WTC11 (cell line): ENCODE data around the gene TMEM98. TPM values are rescaled to one million over a fixed set of nuclear protein-coding genes. Genes with fewer than 3 reads are reported as not detected.

Experiments used
- ATAC-seq: fragments of 200-7000 bp; cut with Tn5 transposase; 2 replicates; pipeline ENCODE4 v1.10.0; 2021; ENCODE audit warnings: mild to moderate bottlenecking, moderate library complexity
- CTCF ChIA-PET: fragments of 300-600 bp; sonication (Branson Sonifier 250); formaldehyde crosslinking; loops from one replicate; lab custom pipeline; 2021; ENCODE audit warnings: antibody characterized with exemption; lab: Charles Lee
- POLR2A ChIA-PET: fragments of 350-600 bp; sonication (Branson Sonifier 250); formaldehyde crosslinking; loops from one replicate; lab custom pipeline; 2021; ENCODE audit warnings: antibody characterized with exemption; lab: Charles Lee
- DNase-seq: peaks from one replicate; pipeline ENCODE4 v3.0.0; 2021; ENCODE audit warnings: low spot score
- H3K27ac Mint-ChIP-seq: 2 replicates; pipeline ENCODE4 v1.8.0; 2021; ENCODE audit warnings: mixed read lengths
- H3K27me3 Mint-ChIP-seq: 2 replicates; pipeline ENCODE4 v1.8.0; 2021; ENCODE audit warnings: low read depth, mild to moderate bottlenecking, moderate library complexity, mixed read lengths
- H3K36me3 Mint-ChIP-seq: 2 replicates; pipeline ENCODE4 v1.8.0; 2021; ENCODE audit warnings: mixed read lengths
- H3K4me1 Mint-ChIP-seq: 2 replicates; pipeline ENCODE4 v1.8.0; 2022; ENCODE audit warnings: mixed read lengths
- H3K4me3 Mint-ChIP-seq: 2 replicates; pipeline ENCODE4 v1.8.0; 2021; ENCODE audit warnings: mild to moderate bottlenecking, moderate library complexity, mixed read lengths
- H3K9me3 Mint-ChIP-seq: 2 replicates; pipeline ENCODE4 v1.8.0; 2021; ENCODE audit warnings: mixed read lengths
- CBFB ChIP-seq: sonication (generic); formaldehyde crosslinking; IDR thresholded peaks from 2 replicates; pipeline ENCODE4 v1.8.1; 2022; ENCODE audit warnings: mild to moderate bottlenecking, low read depth, missing genetic modification reagents
- CREM ChIP-seq: sonication (generic); formaldehyde crosslinking; IDR thresholded peaks from 2 replicates; pipeline ENCODE4 v1.8.1; 2022; ENCODE audit warnings: mild to moderate bottlenecking, missing genetic modification reagents, moderate library complexity
- GABPB1 ChIP-seq: sonication (generic); formaldehyde crosslinking; IDR thresholded peaks from 2 replicates; pipeline ENCODE4 v1.8.1; 2023; ENCODE audit warnings: mild to moderate bottlenecking, missing genetic modification reagents
- MXD4 ChIP-seq: fragments of 250-450 bp; sonication (Bioruptor Pico); IDR thresholded peaks from 2 replicates; pipeline ENCODE4 v1.8.0; 2021; ENCODE audit warnings: mild to moderate bottlenecking, moderate library complexity, borderline replicate concordance
- MYBL2 ChIP-seq: sonication (generic); formaldehyde crosslinking; IDR thresholded peaks from 2 replicates; pipeline ENCODE4 v1.8.1; 2023; ENCODE audit warnings: mild to moderate bottlenecking, moderate library complexity, missing genetic modification reagents
- OVOL2 ChIP-seq: fragments of 250-450 bp; sonication (Bioruptor Pico); IDR thresholded peaks from 2 replicates; pipeline ENCODE4 v1.9.0; 2021; ENCODE audit warnings: mild to moderate bottlenecking, borderline replicate concordance
- PRRX2 ChIP-seq: fragments of 250-450 bp; sonication (Bioruptor Pico); IDR thresholded peaks from 2 replicates; pipeline ENCODE4 v1.8.0; 2021; ENCODE audit warnings: mild to moderate bottlenecking
- TEAD1 ChIP-seq: sonication (generic); formaldehyde crosslinking; IDR thresholded peaks from 2 replicates; pipeline ENCODE4 v1.8.0; 2022; ENCODE audit warnings: mild to moderate bottlenecking, missing genetic modification reagents
- ZNF121 ChIP-seq: sonication (generic); formaldehyde crosslinking; IDR thresholded peaks from 2 replicates; pipeline ENCODE4 v1.8.0; 2023; ENCODE audit warnings: missing genetic modification reagents
- ZNF263 ChIP-seq: sonication (generic); formaldehyde crosslinking; IDR thresholded peaks from 2 replicates; pipeline ENCODE4 v1.8.1; 2022; ENCODE audit warnings: low read depth, mild to moderate bottlenecking, moderate library complexity, missing genetic modification reagents
- ZNF416 ChIP-seq: fragments of 250-450 bp; sonication (Bioruptor Pico); IDR thresholded peaks from 2 replicates; pipeline ENCODE4 v1.9.0; 2021; ENCODE audit warnings: mild to moderate bottlenecking, inconsistent platforms
- ZNF423 ChIP-seq: fragments of 250-450 bp; sonication (Bioruptor Pico); IDR thresholded peaks from 2 replicates; pipeline ENCODE4 v2.1.2; 2022; ENCODE audit warnings: mild to moderate bottlenecking, moderate library complexity
- ZNF671 ChIP-seq: fragments of 250-450 bp; sonication (Bioruptor Pico); IDR thresholded peaks from 2 replicates; pipeline ENCODE4 v1.8.0; 2021; ENCODE audit warnings: mild to moderate bottlenecking
- total RNA-seq: library from RNA; stranded (reverse); gene quantifications from 3 replicates; pipeline ENCODE4 v1.2.3, GENCODE V29; 2021
- TF ChIP-seq, protein P1 (sequence below): sonication (generic); formaldehyde crosslinking; IDR thresholded peaks from 2 replicates; pipeline ENCODE4 v1.8.1; 2023; ENCODE audit warnings: mild to moderate bottlenecking, moderate library complexity, missing genetic modification reagents
- TF ChIP-seq, protein P2 (sequence below): sonication (generic); formaldehyde crosslinking; IDR thresholded peaks from 2 replicates; pipeline ENCODE4 v1.8.1; 2023; ENCODE audit warnings: mild to moderate bottlenecking, missing genetic modification reagents, moderate library complexity
- TF ChIP-seq, protein P3 (sequence below): sonication (generic); formaldehyde crosslinking; IDR thresholded peaks from 2 replicates; pipeline ENCODE4 v1.8.1; 2022; ENCODE audit warnings: missing genetic modification reagents, borderline replicate concordance
- TF ChIP-seq, protein P4 (sequence below): sonication (generic); formaldehyde crosslinking; IDR thresholded peaks from 2 replicates; pipeline ENCODE4 v1.8.1; 2023; ENCODE audit warnings: mild to moderate bottlenecking, missing genetic modification reagents
- TF ChIP-seq, protein P5 (sequence below): fragments of 250-450 bp; sonication (Bioruptor Pico); IDR thresholded peaks from 2 replicates; pipeline ENCODE4 v1.9.0; 2021; ENCODE audit warnings: mild to moderate bottlenecking
- TF ChIP-seq, protein P6 (sequence below): fragments of 250-450 bp; sonication (Bioruptor Pico); IDR thresholded peaks from 2 replicates; pipeline ENCODE4 v2.1.2; 2022; ENCODE audit warnings: mild to moderate bottlenecking, moderate library complexity
- TF ChIP-seq, protein P7 (sequence below): fragments of 250-450 bp; sonication (Bioruptor Pico); IDR thresholded peaks from 2 replicates; pipeline ENCODE4 v1.9.0; 2021; ENCODE audit warnings: mild to moderate bottlenecking

Gene TMEM98
- total RNA-seq, 1 experiment from 2014 or later, result 70.3 TPM

DNA sequence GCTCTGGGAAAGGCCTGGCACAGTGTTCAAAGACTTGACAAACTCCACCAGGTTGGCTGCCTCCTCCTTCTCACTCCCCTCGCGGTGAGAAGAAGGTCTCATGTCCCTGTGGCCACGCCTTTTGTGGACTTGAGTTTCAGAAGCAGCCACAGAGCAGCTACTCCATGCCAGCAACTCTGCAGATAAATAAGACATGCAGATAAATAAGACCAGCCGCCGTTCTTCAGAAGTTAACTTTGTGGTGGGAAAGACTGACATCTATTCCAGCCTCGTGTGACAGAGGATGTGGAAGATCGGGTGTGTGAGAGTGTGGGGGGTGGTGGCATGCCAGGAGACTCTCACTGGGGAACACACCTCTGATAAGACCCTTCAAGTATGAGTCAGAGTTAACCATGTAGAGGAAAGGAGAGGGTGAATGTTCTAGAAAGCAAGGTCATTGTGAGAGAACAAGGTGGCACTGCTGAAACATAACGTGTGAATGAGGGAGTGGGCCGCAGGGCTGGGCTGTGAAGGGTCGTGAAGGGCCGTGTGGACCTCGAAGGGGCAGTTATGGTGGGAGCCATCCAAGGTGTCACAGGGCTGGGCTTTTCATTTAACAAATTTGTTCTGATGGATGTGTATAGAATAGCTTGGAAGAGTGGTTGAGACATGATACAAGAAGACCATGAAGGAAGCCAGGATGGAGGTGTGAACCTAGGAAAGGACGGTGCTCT, 64.5 kb downstream of the TMEM98 start:
- DNase-seq (no peak), ATAC-seq (no peak)
- Mint-ChIP-seq H3K27ac (no peak overlapping the region), H3K36me3 (peaks cover 14% of the 10 kb centered on the region), H3K27me3 (peaks cover 17% of the 10 kb centered on the region), H3K9me3 (peaks cover 23% of the 10 kb centered on the region), H3K4me3 (no peak overlapping the region)
- CTCF ChIA-PET, result no interaction called here
- TF ChIP-seq ZNF121 (CRISPR knock-in tag) (no peak), ZNF671 (CRISPR knock-in tag) (no peak), ZNF263 (CRISPR knock-in tag) (no peak), MXD4 (CRISPR knock-in tag) (no peak)
- TF ChIP-seq, protein P1, sequence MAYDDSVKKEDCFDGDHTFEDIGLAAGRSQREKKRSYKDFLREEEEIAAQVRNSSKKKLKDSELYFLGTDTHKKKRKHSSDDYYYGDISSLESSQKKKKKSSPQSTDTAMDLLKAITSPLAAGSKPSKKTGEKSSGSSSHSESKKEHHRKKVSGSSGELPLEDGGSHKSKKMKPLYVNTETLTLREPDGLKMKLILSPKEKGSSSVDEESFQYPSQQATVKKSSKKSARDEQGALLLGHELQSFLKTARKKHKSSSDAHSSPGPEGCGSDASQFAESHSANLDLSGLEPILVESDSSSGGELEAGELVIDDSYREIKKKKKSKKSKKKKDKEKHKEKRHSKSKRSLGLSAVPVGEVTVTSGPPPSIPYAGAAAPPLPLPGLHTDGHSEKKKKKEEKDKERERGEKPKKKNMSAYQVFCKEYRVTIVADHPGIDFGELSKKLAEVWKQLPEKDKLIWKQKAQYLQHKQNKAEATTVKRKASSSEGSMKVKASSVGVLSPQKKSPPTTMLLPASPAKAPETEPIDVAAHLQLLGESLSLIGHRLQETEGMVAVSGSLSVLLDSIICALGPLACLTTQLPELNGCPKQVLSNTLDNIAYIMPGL (CRISPR knock-in tag), result no peak
- TF ChIP-seq, protein P2, sequence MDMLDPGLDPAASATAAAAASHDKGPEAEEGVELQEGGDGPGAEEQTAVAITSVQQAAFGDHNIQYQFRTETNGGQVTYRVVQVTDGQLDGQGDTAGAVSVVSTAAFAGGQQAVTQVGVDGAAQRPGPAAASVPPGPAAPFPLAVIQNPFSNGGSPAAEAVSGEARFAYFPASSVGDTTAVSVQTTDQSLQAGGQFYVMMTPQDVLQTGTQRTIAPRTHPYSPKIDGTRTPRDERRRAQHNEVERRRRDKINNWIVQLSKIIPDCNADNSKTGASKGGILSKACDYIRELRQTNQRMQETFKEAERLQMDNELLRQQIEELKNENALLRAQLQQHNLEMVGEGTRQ (CRISPR knock-in tag), result no peak
- TF ChIP-seq, protein P3, sequence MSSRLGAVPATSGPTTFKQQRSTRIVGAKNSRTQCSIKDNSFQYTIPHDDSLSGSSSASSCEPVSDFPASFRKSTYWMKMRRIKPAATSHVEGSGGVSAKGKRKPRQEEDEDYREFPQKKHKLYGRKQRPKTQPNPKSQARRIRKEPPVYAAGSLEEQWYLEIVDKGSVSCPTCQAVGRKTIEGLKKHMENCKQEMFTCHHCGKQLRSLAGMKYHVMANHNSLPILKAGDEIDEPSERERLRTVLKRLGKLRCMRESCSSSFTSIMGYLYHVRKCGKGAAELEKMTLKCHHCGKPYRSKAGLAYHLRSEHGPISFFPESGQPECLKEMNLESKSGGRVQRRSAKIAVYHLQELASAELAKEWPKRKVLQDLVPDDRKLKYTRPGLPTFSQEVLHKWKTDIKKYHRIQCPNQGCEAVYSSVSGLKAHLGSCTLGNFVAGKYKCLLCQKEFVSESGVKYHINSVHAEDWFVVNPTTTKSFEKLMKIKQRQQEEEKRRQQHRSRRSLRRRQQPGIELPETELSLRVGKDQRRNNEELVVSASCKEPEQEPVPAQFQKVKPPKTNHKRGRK (CRISPR knock-in tag), result no peak
- TF ChIP-seq, all 79 proteins: peak for 0
- POLR2A ChIA-PET, result no interaction called here
- no peaks in the 10 kb centered on the region for H3K4me1 Mint-ChIP-seq

DNA sequence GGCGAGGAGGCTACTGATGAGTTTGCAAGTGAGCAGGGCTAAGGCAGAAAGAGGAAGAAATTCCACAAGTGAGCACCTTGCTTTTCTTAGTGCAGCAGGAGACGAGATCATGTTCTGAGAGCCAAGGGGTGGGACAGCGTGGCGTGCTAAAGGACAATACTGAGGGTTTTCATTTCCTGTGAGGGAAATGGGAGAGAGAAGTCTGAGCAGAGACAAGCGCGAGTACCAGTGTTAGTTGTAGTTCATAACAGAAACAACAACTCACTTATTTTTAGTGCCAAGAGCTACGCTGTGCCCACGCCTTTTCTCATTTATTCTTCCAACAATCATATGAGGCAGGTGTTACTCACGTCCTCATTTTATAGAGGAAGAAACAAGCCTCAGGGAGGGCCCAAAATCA, 66.0 kb downstream of the TMEM98 start:
- ChIA-PET CTCF (interaction anchor here (0.5 to 2.0 kb wide), 2 partner anchors 52 to 370 kb away, joined by 3 to 7 read pairs; no protein-coding TSS in a partner anchor), POLR2A (no interaction called here)
- H3K27ac Mint-ChIP-seq, result no peak overlapping the region
- H3K27me3 Mint-ChIP-seq, result peaks cover 20% of the 10 kb centered on the region
- peaks cover 8% of the 10 kb centered on the region for H3K9me3 Mint-ChIP-seq
- DNase-seq, result no peak
- no peak overlapping the region for H3K4me3 Mint-ChIP-seq
- TF ChIP-seq ZNF416 (CRISPR knock-in tag) (no peak), TEAD1 (no peak), GABPB1 (CRISPR knock-in tag) (no peak), CBFB (CRISPR knock-in tag) (no peak), OVOL2 (CRISPR knock-in tag) (no peak), CREM (CRISPR knock-in tag) (no peak), MYBL2 (CRISPR knock-in tag) (no peak), ZNF423 (CRISPR knock-in tag) (no peak), PRRX2 (CRISPR knock-in tag) (no peak)
- TF ChIP-seq, protein P4, sequence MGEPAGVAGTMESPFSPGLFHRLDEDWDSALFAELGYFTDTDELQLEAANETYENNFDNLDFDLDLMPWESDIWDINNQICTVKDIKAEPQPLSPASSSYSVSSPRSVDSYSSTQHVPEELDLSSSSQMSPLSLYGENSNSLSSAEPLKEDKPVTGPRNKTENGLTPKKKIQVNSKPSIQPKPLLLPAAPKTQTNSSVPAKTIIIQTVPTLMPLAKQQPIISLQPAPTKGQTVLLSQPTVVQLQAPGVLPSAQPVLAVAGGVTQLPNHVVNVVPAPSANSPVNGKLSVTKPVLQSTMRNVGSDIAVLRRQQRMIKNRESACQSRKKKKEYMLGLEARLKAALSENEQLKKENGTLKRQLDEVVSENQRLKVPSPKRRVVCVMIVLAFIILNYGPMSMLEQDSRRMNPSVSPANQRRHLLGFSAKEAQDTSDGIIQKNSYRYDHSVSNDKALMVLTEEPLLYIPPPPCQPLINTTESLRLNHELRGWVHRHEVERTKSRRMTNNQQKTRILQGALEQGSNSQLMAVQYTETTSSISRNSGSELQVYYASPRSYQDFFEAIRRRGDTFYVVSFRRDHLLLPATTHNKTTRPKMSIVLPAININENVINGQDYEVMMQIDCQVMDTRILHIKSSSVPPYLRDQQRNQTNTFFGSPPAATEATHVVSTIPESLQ, result no peak
- TF ChIP-seq, protein P5, sequence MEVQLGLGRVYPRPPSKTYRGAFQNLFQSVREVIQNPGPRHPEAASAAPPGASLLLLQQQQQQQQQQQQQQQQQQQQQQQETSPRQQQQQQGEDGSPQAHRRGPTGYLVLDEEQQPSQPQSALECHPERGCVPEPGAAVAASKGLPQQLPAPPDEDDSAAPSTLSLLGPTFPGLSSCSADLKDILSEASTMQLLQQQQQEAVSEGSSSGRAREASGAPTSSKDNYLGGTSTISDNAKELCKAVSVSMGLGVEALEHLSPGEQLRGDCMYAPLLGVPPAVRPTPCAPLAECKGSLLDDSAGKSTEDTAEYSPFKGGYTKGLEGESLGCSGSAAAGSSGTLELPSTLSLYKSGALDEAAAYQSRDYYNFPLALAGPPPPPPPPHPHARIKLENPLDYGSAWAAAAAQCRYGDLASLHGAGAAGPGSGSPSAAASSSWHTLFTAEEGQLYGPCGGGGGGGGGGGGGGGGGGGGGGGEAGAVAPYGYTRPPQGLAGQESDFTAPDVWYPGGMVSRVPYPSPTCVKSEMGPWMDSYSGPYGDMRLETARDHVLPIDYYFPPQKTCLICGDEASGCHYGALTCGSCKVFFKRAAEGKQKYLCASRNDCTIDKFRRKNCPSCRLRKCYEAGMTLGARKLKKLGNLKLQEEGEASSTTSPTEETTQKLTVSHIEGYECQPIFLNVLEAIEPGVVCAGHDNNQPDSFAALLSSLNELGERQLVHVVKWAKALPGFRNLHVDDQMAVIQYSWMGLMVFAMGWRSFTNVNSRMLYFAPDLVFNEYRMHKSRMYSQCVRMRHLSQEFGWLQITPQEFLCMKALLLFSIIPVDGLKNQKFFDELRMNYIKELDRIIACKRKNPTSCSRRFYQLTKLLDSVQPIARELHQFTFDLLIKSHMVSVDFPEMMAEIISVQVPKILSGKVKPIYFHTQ (CRISPR knock-in tag), result no peak
- TF ChIP-seq, protein P6, sequence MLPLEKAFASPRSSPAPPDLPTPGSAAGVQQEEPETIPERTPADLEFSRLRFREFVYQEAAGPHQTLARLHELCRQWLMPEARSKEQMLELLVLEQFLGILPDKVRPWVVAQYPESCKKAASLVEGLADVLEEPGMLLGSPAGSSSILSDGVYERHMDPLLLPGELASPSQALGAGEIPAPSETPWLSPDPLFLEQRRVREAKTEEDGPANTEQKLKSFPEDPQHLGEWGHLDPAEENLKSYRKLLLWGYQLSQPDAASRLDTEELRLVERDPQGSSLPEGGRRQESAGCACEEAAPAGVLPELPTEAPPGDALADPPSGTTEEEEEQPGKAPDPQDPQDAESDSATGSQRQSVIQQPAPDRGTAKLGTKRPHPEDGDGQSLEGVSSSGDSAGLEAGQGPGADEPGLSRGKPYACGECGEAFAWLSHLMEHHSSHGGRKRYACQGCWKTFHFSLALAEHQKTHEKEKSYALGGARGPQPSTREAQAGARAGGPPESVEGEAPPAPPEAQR (CRISPR knock-in tag), result no peak
- TF ChIP-seq, protein P7, sequence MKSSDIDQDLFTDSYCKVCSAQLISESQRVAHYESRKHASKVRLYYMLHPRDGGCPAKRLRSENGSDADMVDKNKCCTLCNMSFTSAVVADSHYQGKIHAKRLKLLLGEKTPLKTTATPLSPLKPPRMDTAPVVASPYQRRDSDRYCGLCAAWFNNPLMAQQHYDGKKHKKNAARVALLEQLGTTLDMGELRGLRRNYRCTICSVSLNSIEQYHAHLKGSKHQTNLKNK, result no peak
- no peaks in the 10 kb centered on the region; the same call in none of the 2 replicates for H3K4me1 Mint-ChIP-seq
- H3K36me3 Mint-ChIP-seq, result peaks cover 5% of the 10 kb centered on the region
- ATAC-seq, result no peak
